Stimulated activated CD4-positive, alpha-beta T cell treated with anti-CD3 and anti-CD28 coated beads, TNF-alpha, amount 100 ng/mL, for 1 hour (primary cell): ENCODE measurements around the gene COPE.
"Not testable (repeated sequence)": the region's sequence is repeated elsewhere in the genome, so short reads cannot be mapped to it uniquely, and the experiment has no call there.

Source experiments
- DNase-seq, 3 donors: peaks; one replicate each; pipeline ENCODE4 v3.0.0-alpha.2; 2020; ENCODE audit warnings: low read depth in 3 of 3, low spot score in 1 of 3

COPE gene

DNA sequence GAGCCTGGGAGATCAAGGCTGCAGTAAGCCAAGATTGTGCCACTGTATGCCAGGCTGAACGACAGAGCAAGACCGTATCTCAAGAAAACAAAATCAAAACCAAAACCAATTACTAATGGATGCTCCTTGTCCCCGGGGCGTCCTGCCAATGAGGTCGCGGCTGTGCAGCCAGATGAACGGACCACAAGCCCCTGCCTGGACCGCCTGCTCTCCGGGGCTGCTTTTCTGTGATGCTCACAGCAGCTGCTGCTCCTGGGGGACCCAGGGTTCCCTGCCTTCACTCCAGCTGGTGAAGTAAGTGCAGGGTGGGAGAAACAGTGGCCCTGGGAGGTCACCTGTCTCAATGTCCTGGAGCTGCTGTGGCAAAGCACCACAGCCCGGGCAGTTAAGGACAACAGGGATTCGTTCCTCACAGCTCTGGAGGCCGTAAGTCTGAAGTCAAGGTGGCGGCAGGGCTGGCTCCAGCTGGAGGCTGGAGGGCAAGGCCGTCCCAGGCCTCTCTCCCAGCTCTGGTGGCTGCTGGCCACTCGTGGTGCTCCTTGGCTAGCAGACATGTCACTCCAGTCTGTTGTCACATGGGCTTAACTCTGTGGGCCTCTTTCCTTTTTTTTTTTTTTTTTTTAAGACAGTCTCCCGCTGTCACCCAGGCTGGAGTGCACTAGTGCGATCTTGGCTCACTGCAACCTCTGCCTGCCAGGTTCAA, 10.1 kb downstream of the COPE start:
- no peak for DNase-seq

DNA sequence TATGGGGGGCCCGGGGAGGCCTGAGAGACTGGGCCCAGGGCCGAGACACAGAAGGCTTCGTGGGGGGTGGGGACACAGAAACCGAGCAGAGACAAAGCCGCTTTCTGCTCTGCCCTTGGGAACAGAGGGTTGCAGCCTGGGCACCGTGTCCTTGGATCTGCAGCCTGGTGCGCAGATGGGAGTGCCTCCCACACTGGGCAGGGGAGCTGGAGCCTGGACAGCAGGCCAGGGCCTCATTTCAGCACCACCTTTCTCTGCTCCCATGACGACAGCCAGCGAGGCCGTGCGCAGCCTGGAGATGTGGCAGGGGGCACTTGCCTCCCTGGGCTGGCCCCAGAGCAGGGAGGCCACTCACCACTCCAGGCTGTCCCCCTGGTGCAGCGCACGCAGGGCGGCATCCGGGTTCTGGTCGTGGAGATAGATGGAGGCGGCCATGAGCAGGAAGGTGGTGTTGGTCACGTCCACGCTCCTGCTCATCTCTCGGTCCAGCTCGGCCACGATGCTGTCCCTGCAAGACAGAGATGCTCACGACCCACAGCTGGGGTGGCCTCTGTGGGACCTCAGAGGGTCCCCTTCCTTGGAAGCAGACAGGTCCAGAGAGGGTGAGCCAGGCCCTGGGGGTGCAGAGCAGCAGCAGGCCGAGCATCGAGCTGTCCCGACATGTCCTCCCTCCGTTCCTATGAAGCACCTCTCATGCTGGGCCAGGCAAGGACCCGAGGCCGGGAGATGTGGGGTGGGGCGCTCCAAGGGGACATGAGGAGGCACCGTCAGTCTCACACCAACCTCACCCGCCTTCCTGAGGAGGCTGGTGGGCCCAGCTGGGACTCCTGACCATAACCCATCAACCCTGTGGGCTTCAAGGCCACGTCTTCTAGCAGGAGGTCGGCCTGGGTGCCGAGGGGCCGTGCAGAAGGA, 12.3 kb downstream of the COPE start:
- DNase-seq, result no peak

DNA sequence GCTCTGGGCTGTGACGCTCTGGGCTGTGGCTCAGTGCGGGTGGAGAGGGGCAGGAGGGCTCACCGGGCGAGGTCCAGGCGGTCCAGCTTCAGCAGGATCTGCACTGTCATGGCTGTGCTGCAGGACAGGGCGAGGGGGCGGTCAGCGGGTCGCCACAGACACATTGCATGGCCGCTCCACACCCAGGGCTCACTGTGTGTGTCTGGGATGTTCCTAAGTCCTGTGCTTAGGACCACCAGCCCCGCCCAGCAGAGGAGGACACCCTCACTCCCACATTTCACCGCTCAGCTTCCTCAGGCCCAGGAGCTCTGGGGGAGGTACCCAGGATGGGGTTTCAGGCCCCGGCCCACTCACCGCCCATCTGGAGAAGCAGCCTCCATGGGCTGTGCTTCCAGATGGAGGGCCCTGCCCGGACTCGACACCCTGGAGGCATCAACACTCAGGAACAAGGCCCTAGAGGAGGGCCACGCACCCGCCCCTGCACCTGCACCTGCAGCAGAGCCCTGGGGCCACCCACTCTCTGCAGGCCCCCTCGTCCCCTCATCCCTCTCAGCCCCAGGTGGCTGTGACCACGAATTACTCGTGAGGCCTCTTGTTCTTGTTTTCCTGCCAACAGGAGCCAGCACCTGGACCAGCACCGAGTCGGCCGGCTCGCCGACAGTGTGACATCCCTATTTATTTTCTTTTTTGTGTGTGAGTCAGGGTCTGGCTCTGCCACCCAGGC, 13.5 kb downstream of the COPE start:
- no peak for DNase-seq

DNA sequence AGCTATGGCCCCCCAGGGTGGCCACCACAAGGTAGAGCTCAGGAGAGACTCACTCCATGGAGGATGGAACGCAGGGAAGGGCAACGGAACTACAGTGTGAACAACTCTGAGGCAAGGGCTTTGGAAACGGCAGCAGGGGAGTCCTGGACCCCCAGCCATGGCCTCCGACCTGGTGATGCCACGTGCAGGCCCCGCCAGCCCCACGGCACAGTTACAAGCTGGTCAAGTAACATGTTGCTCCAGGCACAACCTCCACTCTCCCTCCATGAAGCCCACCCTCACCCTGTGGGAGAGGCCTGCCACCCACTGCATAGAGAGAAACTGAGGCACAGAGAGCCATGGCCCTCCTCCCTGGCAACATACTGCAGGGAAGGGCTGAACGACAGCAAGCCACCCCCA, 14.1 kb downstream of the COPE start:
- no peak for DNase-seq

DNA sequence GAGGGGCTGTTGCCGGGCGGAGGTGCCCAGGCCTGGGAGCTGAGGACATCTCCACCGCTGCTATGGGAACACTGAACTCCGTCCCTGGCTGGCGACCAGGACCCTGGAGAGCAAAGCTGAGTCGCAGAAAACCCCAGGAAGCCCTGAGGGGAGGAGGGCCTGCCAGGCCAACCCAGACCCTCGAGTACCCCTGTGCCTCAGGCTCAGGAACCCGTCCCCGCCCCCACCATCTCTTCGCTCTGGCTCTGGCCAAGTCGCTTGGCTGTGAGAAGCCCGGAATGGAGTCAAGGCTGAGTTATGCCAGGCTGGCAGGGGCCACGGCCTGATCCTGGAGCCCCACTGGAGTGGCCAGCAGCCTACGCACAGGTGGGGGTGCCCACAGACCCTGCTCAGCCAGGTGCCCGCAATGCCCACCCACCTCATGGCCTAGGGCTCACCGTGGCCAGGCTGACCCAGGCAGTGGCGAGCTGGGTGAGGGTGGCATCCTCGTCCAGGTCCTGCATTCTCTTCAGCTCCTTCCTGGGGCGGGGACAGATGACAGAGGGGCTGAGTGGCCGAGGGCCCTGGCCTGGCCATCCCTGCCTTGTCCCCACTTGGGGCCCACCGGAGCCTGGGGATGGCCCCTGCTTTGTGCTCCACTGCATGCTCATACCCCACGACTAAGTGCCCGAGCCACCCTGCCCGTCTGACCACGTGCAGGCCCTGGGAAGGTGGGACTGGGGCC, 14.7 kb downstream of the COPE start:
- no peak for DNase-seq

DNA sequence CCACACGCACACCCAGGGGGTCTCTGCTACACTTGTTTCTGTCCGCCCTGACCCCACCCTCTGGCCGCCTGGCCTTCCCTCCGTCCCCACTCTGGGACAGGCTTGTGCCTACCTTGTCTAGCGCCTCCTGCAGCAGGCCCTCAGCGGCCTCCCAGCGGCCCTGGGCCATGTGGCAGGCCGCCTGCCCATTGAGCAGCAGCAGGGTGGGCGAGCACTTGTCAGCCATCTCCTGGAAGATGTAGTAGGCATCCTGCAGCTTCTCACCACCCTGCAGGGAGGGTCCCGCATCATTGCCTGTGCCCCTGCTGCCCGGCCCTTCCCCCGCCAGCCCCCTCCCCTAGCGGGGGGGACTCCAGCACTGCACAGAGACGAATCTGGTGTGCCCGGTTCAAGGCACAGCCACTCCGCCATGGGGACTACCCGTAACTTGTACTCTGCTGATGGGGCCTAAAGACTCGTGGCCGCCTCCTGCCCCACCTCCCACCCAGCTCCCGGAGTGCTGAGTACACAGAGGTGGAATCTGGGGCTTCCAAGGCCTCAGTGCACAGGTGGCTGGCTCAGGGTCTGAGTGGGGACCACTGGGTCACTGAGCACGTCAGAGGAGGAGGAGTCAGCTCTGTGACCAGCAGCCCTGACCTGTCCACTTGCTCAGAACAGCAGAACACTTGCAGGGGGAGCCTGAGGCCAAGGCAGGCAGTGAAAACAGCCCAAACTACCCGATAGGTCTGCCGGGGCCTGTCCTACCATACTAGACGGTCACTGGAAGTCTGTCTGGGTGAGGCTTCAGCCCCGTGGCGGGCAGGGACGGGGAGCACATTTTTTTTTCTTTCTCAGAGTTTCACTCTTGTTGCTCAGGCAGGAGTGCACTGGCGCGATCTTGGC, 15.8 kb downstream of the COPE start:
- DNase-seq, result no peak

DNA sequence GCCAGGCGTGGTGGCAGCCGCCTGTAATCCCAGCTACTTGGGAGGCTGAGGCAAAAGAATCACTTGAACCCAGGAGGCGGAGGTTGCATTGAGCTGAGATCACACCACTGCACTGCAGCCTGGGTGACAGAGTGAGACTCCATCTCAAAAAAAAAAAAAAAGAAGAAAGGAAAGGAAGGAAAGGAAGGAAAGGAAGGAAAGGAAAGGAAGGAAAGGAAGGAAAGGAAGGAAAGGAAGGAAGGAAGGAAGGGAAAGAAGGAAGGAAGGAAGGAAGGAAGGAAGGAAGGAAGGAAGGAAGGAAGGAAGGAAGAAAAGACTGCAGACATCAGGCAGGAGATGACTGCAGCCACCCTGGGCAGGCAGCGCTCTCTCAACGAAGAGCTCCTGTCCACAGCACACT, 16.7 kb downstream of the COPE start:
- not testable (repeated sequence) for DNase-seq

DNA sequence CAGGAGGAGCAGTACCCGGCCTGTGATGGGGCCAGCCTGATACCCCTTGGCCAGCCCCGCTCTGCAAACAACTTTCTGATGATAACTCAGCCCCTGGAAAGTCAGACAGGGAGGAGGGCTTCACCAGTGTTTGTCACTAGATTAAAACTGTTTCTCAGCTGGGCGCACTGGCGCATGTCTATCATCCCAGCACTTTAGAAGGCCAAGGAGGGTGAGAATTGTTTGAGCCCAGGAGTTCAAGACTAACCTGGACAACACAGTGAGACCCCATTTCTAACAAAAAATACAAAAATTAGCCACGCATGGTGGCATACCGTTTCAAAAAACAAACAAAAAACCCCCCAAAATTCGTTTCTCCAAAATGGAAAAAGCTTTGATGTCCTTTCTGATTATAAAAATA, 17.7 kb downstream of the COPE start:
- DNase-seq, result no peak

DNA sequence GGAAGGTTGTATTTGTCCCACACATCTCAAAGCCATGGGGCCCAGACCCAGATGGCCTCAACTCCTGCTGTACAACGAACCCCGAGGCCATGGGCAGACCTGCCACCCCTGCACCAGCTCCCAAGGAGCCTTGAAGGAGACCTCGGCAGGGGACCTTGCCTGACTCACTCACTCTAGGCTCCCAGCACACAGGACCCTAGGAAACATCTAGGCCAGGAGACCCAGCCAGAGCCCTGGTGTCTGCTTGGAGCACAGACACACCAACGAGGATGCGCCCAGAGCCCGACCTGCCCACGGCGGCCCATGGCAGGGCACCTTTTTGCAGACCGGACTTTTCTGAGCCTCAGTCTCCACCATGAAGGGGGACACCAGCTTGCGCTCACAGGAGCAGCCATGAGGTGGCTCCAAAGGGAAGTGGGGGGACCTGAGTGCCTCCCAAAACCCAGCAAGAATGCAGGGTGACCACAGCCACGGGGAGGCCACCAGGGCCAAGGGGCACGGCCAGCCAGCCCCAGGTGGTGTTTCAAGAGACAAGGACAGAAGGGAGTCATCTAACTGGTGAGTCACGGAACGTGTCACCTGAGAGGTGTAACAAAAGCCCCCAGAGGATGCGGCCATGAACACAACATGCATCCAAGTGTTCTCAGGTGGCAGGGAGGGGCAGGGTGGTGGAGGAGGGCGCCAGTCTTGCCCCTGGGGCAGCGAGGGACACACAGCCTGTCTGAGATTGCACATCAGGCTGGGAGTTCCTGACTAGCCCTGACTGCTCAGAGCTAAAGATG, 18.3 kb downstream of the COPE start:
- no peak for DNase-seq

DNA sequence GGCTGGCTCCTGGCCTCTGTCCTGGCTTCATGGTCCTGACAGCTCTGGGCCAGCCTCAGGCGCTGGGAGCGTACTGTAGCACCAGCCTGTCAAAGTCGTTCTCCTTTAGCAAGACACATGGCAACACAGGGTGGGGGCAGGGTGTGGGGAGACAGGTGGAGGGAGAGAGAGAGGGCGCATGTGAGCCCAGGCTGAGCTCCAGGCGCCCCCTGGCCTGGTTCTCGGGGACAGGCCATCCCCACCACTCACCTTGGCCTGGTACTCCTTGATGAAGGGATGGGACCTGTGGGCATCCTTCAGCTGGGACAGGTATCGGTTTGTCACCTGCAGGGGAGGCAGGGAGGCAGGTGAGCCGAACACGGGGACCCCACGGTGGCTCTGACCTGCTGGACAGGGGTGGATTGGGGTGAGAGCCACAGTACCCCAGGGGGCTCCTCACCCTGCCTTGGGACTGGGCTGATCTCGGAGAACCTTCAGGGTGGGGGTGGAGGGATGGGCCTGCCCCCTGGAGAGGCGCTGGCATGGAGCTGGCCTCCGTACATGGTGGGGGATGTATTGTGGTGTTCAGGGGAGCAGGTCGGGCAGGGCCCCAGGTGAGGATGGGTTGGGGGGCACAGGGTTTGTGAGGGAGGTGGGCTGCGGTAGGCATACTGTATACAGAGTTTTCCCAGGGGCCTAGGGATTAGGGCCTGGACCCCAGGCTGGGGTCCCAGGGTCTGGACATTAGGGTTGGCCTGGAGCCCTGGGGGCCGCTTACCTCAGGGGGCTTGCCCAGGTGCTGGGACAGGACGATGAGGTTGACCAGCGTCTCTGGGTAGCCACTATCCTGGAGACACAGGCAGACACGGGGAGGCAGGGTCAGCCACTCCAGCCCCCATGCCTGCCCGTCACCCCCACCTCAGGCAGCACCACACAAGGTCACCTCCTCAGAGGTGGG, 19.3 kb downstream of the COPE start:
- DNase-seq, result no peak

DNA sequence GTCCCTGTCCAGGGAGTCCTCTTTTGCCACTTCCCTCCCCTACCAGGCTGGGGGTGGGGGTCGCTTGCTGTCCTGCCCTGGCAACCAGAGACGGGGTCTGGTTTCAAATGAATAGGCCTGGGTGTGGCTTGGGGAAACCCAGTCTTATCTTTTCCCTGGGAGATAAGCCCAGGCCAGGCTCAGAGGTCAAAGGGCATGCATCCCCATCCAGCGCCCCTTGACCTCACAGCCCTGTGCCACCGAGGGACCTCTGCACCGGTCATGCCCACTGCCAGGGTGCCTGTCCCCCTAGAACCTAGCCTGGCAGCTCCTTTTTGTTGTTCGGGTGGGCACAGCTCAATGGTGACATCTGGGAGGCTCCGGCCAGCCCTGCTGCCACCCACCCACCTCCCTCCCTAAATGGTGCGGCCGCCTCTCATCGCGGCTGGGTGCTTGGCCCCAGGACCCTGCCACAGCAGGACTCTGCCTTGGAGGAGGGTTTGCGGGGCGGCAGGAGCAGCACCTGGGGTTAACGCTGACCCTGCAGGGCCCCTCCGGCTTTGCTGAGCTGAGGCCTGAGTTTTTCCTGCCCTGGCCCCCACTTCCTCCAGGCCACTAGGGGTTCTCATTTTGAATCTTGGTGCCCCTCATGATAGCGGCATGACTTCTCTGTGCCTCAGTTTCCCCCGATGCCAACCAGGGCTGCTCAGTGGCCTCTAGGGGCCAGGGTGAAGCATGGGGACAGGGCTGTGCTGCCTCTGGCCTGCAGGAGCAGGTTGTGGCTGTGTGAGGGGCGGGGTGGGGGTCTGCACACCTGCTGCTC, 20.4 kb downstream of the COPE start:
- DNase-seq, result no peak

DNA sequence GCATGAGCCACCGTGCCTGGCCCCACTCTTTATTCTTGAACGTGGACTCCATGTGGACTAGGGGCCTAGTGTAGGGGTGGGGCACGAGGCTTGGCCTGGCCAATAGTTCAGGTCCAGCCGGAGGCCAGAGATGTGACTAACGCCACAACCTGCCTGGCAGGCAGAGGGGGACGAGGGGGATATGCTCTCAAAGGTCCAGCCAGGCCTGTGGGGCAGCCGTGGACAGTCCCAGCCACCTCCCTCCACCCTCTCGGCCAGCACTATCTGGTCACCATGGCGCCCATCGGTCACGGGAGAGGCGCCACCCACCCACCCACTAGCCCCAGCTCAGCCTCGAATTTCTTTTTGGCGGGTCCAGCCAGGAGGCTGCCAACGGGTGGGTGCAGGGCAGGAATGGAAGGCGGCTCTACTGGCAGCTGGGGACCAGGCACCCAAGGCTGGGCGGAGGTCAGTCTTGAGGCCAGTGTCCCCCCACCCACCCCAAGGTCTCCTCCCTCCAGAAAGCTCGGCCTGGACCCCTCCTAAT, 21.0 kb downstream of the COPE start:
- DNase-seq, result no peak

DNA sequence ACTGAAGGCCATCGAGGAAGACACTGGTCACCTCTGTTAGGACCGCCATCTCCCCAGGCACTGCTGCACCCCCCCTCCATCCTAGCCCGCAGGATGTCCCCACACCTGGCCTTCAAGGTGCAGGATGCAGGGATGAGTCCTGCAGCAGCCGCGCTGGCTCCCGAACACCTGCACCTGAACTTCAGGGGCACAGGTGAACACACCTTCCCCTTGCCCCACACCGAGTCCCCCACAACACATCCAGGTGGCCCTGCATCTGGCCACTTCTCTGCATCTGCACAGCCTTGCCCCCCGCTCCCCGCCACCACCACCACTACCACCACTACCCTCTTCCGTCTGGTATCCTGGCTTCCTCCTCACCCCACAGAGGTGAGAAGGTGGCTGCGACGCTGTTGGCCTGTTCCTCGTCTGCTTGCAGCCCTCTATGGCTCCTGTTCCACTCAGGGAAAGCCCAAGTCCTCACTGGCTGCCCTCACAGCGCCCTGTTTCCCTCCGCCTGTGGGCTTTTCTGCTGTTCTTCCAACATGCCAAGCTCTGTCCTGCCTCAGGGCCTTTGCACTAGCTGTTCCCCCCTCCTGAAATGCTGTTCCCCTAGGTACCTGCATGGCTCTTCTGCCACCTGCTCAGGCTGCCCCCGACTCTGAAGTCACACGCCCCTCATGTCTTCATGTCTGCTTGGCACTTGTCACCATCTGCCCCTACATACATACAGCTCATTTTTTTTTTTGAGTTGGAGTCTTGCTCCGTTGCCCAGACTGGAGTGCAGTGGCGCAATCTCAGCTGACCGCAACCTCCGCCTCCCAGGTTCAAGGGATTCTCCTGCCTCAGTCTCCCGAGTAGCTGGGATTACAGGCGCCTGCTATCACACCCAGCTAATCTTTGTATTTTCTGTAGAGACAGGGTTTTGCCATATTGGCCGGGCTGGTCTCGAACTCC, 21.8 kb downstream of the COPE start:
- no peak for DNase-seq

DNA sequence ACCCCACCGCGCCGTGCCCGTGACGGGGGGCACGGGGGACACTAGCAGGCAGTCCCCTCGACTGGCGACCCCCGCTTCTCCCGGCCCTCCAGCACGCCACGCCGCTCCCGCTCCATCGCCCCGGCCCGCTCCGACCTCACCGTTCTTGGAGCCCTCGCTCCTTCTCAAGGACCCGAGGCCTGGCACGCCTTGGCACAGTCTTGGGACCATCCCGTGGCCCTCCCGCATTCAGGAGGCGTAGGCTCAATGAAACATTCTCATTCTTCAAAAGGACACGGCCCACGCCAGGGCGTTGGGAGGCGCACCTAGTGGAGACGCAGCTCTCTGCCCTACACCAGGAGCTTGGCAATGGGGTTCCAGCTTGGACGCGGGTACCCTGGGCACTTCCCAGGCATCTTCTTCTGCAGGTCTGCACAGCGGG, 22.8 kb downstream of the COPE start:
- no peak for DNase-seq

DNA sequence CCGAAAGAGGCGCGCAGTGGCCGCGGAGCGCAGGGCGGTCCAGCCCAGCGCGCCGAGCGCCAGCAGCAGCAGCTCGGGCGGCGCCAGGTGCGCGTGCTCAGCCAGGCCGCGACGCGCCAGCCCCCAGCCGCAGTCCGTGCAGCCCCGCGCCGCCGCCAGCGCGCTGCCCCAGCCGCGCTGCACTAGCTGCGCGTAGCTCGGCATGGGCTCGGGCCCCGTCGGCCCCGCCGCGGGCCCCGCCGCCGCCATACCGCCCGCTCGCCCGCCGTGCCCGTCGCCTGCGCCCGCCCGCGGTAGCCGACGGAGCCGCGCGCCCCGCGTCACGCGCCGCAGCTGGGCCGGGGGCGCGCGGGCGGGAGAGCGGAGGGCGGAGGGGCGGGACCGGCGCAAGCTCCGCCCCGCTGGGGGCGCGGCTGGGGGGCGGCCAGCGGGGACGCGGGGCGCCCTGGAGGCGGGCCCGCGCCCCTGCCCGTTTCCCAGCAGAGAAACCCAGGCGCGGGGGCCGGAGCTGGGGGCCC, 23.3 kb downstream of the COPE start, which contains the start of gene CERS1:
Gene CERS1, minus strand, starts transcription at position 335 of the 518 bp plus-strand sequence. Its CDS starts 86 bp downstream, at position 249.
- DNase-seq, result no peak
